SK-N-DZ (cell line): ENCODE data around the gene DCC.

Experiments
- DNase-seq: peaks from one replicate; pipeline ENCODE4 v3.0.0-alpha.2; 2015; ENCODE audit warnings: low spot score

Gene DCC

DNA sequence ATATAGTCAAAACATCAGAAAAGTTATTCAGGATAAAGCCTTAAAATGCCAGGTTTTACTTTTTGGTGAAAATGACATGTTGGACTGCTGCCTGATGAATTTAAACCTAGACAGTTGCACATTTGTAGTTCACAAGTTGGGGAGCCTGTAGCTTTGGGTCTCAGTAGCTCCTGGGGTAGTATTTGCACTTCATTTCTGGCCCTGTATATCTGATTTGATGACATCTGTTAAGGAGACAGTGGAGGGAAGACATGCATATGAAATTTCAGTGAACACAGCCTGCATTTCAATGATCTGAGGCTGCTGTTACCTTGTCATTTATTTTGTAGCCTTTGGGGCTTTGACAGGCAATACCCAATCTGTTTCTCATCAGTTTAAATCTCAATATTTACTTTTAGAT is 156.4 kb downstream of the DCC start:
- DNase-seq: no peak

DNA sequence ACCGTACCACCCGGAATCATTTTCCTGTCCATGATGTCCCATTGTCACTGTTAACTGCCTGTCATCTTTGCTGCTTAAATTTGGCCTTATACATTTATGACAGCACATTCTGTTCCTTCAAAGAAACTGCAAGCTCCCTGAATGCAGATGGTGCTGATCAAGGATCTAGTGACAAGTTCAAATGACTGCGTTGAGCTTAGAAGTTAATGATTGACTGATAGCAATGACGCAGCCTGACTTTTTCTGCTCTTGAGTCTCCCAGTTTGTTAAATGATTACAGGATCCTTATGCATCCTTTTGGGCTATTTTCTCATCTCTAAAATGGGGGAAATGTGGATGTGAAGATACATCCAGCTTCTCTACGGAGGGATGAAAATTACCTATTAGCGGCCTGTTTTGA is 159.0 kb downstream of the DCC start:
- no peak for DNase-seq

DNA sequence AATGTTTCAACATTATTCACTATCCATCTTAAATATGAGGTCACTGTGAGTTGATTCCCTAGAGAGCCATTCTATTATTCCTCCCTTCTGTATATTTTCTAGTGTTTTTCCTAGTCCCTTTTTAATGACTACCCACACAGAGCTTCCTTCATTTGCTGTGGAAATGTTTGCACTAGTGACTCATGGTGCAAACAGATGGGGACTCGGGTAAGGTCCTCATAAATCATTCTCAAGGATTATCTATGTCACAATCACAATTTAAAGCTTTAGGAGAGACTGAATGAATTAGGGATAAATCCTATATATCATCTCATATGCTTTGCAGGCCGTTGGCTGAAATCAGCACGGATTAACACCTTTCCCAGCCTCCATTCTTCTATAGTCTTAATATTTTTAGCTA is 159.6 kb downstream of the DCC start:
- DNase-seq: no peak

DNA sequence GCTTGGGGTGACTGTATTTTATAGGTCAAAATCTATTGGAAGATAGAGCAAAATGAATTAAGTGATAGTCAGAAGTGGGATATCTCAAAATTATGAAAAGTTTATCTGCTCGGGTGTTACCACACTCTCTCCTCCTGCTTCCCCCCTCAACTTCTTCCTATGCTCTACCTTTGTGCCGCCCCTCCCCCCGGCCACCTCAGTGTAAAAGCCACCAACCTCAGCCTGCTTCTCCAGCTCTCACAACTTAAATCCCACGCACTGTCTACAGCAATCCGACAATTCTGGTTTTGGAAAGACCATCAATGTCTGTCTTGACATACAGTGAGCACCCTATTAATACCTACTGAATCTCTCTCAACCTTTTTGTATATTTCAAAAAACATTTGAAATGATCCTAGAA is 164.6 kb downstream of the DCC start:
- no peak for DNase-seq

DNA sequence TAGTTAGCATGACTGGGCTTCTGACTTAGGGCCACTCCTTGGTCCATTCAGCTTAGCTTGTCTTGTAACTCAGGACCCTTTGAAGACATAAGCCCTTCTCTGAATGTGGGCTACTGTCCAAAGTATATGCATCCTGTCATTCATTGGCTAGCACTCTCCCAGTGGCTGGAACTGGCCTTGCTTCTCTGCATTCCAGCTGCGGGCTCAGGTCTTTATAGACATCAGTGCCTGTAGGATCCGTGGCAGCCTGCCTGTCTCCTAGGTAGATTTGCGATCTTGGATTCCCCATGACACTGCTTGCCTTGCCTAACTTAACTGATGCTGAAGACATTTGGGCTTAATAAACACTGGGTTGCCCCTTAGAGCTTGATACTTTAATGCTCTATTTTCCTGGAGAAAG is 170.1 kb downstream of the DCC start:
- DNase-seq: no peak

DNA sequence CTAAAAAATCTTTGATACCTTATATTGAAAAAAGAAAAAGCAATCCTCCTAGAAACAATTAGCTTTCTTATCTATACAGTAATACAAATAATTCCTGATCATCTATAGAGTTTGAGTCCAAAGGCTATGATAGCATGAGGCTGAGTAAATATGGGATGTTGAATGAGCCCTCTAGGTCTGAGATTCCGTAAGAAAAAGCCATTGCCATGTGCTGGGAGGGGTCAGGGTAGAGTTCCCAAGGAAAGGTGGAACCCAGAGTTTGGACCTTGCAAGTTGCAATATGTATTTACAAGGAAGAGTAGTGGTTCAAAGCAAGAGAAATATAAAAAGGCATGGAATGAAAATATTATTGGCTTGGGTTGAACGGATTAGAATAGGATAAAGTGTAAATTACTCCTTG is 178.1 kb downstream of the DCC start:
- DNase-seq: no peak

DNA sequence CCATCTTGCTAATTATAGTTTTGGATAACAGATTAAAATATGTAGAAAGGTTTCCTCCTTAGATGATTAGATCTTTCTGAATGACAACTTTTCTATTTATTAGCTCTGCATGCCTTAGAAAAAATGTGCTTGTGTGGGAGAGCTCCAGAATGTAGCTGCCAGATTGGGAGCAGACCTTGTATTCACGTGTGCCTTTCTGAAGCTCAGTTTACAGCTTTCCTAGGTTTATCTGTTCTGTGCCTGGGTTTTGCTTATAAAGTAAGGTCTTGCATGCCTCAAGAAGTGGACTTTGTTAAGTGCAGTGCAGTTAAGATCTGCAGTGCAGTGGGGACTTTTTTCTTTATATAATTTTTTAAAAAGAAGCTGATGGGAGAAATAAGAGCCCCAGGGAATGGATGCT is 179.0 kb downstream of the DCC start:
- no peak for DNase-seq

DNA sequence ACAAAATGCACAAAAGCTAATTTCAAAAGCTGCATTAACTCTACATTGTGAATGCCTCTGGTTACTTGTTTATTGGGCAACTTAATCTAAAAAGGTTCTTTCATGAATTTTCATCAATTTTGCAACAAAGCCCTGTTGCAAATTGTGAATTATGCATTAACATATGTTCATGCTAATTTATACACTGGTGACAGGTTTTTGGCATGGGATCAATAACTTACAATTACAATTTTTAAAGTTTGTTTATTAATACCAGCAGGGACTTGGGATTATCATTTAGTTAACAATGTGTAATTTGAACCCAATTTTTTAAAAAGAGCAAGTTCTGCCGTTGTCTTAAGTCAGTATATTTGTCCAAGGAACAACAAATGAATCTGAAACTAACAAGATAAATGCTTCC is 183.6 kb downstream of the DCC start:
- no peak for DNase-seq

DNA sequence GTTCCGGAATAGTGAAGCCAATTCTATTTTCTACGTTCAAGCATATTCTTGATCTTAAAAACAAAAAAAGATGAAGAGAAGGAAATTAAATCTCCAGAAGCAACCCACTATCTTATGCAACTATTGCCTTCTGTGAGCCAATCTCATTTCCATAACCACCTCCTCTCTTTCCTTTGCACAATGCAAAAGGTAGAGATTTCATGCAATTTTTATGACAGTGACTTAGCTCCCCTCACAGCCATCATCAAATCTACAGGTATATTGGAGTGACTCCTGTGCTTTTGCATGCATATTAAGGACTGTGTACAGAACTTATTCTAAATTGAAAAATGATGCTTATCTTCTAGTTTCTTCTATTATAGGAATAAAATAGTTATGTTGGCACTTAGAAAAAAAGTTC is 191.8 kb downstream of the DCC start:
- no peak for DNase-seq

DNA sequence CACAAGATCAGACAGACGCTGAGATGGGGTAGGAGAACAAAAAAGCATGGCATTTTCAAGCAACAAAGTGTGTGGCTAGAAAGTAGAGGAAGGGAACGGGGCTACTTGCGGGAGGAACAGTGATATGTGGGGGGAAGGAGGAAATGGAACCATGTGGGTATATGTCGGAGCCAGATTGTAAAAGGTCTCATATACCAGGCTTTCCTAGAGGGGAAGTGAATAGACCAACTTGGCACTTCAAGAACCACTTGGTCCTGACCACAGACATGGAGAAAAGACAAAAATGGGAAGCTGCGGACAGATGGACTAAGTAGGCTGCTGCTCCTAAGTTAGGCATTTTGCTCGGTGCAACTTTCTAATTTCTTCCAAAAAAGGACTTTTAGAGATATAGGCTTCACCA is 196.0 kb downstream of the DCC start:
- no peak for DNase-seq

DNA sequence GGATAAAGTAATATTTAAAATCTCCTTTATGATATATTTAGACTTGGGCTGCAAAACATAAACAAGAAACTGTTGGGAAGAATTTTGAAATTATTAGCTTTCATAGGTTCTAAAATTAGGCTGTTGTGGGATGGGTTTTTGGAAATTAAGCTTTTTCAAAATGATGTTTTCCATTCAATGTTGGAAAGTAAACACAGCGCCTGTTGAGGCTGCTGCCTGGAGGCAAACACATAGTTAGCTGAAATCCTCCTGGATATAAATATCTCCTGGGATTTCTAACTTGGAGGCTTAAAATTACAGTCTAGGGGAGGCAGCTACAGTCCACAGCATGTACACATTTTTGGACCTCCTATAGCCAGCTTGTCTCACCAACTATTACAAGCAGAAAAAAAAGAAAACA is 197.3 kb downstream of the DCC start:
- DNase-seq: no peak

DNA sequence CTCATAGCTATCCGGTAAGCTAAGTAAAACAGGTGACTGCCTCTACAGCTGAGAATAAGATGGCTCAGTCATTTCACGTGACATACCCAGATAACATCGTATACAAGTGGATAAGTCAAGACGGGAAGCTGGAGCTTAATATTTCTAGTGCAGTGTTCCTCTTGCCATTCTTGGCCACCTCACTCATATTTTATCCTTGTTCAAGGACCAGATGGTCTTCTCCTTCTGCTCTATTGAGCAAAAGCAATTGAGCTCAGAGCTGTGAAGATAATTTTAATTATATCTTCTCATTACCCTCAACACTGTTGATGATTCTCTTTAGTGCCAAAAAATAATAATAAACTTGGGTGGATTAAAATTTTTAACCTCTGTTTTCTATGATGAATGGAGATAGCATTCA is 201.1 kb downstream of the DCC start:
- DNase-seq: no peak

DNA sequence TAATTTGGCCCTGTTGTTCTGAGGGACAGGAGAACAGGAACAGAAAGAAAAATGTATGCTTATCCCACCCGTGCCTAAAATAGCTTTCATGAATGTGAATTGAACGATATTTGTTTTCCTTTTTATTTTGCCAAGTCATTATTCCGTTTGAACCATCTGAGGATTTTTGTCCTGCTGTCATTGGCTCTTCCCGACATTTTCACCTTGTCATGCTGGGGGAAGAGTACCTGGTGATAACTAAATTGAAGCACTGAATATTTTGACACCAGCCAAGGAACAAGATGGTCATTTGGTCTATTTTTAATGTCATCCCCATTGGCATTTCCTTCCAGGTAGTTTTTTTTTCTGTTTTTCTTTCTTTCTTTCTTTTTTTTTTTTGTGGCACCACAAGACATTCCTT is 204.1 kb downstream of the DCC start:
- no peak for DNase-seq

DNA sequence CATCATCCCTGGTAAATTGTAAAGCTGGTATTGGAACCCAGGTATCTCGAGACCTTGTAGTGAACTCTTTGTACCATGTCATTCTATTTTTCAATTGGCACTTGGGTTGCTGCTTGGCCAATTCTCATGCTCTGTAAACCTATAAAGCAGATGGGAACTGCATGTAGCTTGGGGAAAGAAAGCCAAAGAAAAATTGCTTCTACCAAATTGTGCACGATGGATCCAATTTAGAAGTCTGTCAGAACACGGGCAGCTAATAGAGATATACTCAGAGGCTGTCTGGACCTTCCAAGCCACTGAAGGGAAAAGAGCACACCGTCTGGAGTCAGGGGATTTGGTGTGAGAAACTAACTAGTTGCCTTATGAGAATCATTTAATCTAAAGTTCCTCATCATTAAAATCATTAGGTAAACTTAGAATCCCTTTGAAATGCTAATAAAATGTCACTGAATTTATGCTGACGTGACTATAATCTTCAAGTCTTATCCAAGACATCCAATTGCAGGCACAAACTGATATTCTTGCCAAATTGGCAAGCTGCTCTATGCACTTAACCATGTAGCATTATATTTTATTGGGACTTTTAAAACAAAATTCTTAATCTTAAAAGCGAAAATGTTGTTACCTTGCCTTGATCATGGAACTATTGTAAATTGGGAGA is 206.8 kb downstream of the DCC start:
- DNase-seq: no peak

DNA sequence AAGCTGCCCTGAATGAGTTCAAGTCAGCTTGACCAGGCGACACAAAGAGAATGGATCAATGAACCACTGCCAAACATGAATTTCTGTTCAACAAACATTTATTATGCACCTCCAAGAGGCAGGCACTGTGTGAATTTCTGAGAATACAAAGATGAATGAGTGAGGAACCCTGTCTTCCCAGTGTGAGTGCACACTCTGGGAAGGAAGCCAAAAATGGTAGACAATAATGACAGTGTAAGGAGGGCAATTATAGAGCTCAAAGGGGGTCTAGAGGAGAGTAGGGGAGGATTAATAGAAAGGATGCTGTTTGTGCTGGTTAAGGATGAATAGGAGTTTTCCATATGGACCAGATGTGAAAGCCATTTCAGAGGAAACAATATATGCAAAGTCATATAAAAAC is 213.4 kb downstream of the DCC start:
- DNase-seq: no peak

DNA sequence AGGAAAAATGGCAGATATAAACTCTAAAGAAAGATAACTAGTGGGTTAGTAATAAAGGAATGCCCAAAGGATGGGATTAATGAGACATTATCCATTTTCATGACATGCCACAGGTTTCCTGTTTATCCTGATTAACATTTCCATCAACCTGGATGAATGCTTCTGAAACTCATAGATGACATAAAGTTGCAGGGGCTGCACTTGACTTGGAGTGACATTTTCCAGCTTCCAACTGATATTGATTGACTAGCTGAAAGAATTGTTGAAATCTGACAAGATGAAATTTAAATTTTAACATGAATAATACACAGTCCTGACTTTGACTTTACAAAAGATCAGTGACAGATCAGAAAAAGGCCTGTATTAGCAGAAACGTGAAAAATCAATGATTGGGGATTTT is 214.2 kb downstream of the DCC start:
- no peak for DNase-seq

DNA sequence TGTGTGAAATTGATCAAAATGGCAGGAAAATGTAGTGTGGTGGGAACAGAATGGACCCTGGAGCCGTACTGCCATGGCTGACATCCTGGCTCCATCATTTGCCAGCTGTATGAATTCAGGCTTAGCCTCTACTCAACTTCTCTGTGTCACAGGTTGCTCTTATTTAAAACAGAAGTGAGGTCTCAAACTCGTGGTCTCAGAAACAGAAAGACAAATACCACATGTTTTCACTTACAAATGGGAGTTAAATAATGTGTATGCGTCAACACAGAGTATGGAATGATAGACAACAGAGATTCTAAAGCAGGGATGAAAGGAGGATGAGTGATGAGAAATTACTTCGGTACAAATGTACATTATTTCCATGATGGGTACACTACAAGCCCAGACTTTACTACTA is 227.4 kb downstream of the DCC start:
- DNase-seq: no peak

DNA sequence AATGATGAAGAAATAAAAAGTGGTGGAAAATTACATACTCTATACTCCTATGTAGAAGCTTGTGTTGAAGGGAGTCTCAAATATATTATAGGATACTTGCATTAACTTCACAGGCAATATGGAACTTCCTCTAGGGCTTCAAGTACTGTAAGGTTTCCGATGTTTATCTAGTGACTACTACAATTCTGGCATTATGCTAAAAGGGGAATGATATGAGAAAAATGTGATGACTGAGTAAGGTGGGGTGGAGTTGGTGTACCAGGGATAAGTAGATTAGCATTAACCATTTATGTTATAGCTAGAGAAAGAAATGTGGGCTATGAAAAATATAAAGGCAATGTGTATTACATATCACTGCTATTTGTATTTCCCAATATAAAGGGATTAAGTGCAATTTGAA is 229.5 kb downstream of the DCC start:
- no peak for DNase-seq

DNA sequence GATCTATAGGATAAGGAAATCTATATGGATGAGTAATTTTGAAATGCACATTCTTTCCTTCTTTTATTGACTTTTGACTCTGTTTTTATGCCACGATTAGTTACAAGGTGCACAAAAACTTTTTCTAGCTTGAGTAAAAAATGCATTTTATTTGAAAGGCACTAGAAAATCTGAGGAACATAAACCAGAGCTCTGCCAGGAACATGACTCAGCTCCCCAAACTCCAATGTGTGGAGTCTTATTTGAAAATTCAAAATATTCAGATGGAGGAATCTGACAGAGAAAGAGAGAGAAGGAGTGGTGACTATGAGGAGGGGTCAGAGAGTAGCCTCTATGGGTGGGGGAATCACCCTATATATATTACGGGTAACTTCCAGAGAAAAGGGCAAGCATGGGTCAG is 231.0 kb downstream of the DCC start:
- no peak for DNase-seq

DNA sequence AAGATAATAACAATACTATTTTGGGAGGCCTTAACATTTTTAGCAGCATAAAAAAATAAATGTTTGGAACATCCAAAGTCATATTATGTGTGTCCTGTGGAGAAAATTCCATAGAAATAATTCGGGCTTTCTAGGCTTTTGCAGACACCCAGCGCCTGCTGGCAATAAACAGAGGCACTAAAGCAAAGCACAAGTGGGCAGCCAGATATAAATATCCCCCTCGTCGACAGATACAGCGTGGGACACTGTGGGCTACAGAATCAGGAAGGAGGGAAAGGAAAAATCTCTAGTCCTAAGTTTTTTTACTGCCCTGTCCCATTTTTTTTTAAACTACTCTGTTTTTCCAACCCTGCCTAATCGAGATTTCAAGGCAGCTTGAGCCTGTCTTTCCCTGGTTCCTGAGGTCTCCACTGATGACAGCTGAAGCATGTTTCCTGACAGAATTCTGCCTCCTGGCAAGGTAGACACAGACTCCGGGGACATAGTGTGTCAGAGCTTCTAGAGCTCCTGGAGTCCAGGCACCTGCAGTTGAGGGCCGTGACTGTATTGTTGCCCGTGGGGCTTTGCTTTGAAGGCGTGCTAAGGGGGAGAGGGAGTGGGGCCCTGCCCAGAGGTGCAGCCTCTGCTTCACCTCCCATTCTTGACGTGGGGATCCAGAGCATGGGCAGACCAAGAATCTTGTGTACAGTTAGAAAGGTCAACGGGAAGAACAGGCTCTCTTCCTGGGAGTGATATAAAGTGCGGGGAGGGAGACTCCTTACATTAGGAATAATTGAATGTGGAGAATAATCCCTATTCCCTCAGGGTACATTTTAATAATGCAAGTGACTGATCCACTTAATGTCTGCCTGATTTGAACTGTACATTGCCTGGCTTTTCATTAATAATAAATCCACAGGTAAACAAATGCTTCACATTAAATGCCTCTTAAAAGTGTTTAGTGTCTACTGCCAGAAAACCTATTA is 232.3 kb downstream of the DCC start:
- no peak for DNase-seq

DNA sequence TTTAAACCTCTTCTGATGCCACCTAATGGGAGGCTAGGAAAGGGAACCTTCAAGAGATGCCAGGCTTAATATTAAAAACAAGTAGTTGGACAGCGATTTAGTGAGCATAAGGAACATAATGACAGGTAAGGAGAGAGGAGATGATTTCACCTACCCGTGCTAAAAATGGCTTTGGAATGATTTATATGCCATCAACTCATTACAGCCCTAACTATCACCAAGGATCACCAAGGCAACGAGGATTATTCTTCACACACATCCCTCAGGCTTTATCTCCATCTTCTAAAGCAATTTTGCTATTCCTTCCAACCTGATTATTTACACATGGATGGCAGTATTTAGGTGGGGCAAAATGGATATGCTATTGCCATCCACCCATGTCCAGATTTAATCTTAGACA is 237.8 kb downstream of the DCC start:
- no peak for DNase-seq

DNA sequence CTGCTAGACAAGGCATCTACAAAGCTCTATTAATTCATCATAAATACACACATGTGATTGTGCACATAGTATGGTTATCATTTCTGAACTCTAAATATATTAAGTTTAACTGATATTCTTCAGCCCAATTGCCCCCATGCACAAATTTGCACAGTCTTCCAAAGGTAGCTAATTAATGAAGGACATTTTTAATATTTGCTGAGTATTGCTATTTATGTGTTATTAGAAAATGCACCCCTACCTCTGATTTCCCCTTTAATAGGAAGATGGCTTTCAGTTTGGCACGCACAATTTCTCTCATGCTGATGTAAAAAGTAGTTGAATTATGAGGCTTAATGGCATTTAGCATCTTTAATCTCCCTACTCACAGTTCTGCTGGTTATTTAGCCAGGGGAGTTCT is 242.1 kb downstream of the DCC start:
- DNase-seq: no peak

DNA sequence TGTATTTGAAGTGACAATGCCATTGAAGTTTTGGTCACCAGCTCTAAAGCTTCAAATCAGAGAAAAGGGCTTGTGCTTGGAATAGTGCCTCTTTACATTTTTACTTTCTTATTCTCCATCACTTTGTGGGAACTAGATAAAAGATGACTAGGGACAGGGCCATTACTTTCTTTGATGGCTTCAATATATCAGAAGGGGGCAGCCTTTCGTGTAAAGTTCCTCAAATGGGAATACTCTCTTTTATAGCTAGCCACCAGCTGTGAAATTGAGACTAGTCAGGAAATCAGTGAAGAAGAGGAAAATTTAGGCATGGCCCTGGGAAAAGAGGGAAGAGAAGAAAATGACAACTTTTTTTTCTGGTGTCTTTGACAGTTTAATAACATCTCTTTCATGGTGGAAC is 242.5 kb downstream of the DCC start:
- no peak for DNase-seq
